Activated CD4-positive, CD25-positive, alpha-beta regulatory T cell treated with anti-CD3 and anti-CD28 coated beads, Interleukin-2, amount 50 U/mL, for 16 hours (primary cell): ENCODE measurements around the gene ANKRD53.

ENCODE experiments used
- DNase-seq: peaks from one replicate; pipeline ENCODE4 v3.0.0-alpha.2; 2020; ENCODE audit warnings: low read depth, low spot score

The ANKRD53 gene

GRCh38 chr2:70943205-70943871, 35.1 kb upstream of the ANKRD53 start:
- no peak for DNase-seq

DNA sequence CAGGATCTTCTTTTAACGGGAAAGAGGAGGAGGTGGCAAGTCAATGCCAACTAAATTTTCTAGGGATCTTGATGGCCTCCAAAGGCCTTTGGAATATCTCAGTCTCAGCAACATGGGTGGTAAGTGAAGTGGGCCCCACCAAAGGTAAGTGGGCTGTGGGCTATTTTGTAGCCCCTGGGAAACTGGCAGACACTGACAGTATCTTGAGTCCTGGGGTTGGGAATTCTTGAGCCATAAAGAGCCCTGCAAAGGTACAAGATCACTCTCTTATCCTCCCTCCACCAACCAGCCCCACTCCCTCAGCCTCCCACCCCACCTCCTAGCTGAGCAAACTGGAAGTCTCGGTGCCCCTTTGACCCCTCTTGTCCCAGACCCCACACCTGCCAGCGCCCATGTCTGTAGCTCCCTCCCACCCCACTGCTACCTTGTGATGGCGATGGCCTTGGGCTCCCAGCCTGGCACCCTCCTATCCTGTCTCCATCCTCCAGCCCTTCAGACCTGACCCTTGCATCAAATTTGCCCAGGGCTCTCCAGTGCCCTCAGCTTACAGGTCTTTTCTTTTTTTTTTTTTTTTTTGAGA, 34.2 kb upstream of the ANKRD53 start:
- DNase-seq, result no peak

DNA sequence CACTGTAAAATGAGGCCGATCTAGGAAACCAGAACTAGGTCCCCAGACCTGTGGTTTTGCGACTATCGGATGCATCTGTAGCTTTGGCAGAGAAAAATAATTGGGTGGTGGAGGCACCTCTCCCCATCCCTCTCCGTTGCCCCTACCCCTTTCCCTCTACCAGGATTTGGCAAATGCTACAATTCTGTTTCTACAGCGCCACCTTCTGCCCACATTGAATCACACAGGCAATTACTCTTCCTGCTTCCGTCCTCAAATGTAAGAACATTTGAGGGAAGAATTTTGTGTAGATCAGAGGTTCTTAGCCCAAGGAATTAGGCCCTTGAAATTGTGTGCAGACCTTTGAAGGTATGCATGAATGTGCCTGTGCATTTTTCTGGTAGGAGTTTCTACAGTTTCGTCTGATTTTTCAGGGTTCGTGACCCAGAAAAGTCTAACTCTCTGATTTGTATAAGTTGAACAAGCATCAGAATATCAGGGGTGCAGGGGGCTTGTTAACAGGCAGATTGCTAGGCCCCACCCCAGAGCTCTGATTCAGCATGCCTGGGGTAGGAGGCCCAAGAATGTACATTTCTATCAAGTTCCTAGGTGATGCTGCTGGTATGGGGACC, 31.5 kb upstream of the ANKRD53 start:
- DNase-seq, result no peak

DNA sequence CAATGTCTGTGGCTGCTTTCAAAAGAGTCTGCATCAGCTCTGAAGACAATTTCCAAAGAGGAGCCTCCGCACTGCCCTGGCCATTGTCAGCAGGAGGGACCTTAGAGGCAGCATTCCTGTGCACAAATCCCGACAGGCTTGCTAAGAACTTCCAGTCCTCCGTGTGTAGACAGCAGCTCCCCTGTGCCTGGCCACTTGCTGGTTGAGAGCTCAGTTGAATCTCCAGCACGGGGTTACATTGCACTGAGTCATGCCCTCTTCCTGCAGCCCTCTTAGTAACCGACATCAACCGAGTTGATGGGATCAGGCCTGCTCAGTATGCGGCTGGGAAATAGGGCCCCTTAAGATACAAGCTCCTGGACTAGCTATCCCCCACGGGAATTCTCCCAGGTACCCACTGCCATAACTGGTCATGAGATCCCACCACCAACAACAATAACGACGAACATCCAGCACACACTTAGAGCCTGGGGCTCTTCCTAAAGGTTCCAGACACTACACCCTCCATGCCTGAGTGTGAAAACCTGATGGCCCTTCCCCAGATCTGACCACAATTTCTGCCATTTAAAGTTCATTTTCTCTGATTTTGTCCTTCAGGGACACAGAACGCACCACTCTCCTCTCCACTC, 30.8 kb upstream of the ANKRD53 start:
- DNase-seq, result no peak

DNA sequence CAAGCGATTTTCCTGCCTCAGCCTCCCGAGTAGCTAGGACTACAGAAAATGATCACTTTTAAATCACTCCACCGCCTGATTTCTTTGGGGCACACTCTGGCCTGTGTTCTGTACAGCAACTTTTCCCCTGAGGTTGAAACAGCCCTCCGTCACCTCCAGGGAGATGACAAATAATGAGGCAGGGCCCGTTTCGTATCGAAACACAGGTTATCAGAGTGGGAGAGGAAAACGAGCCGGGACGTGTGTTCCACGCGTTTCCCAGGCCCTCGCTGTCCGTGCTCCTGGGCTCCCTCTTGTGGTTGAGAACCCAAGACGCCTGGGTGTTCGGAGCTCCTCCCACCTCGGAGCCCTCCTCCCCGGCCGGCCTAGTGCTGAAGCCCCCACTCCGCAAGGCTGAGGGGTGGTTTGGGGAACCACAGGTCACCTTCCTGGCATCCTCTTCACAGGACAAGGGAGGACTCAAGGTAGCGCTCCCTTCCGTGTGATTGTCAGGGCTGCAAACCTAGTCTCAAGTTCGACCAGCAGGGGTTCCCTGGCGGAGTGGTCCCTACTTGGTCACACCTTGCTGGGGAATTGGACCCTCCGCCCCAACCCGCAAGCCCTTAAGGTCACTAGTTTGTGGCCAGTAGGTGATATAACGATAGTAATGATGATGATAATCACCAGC, 30.0 kb upstream of the ANKRD53 start:
- peak; percentile 44 for DNase-seq

DNA sequence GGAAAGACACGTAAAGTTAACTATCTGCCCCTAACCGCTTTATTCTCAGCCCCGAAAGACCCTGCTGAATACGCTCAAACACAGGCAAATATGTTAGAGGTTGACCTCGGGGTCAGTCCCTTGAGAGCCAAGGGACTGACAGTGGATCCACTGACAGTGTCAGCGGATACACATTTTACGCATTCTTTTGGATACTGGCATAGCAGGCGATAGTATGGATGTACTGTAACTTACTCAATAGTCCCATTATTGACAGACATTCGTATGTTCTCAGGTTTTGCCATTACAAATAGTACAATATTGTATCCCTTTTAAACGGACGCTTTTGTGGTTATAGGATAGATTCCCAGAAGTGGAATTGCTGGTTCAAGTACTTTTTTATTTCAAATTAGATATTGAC, 29.3 kb upstream of the ANKRD53 start:
- DNase-seq, result no peak

DNA sequence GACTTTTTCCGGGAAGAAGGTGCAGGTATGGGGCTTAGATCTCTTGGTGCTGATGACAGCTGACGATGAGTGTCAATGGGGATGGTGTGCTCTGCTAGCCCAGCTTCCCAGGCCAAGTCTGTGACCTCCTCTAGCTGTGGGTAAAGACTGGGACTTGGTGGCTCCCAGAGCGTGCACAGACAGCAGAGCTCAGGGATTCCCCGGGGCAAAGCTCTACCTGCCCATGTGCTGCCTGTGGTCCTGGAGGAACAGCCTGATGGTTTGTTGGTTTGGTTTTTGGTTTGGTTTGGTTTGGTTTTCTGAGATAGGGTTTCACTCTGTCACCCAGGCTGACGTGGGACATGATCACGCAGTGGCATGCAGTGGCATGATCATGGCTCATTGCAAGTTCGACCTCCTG, 23.5 kb upstream of the ANKRD53 start:
- no peak for DNase-seq

- DNase-seq, result no peak
These were observed 22.3 kb upstream of the ANKRD53 start for GRCh38 chr2:70956141-70956540.

GRCh38 chr2:70957798-70958197, 20.6 kb upstream of the ANKRD53 start:
- no peak for DNase-seq

GRCh38 chr2:70958759-70959158, 19.7 kb upstream of the ANKRD53 start:
- DNase-seq, result no peak

GRCh38 chr2:70959271-70959761, 19.1 kb upstream of the ANKRD53 start:
- DNase-seq, result no peak

GRCh38 chr2:70959851-70960832, 18.3 kb upstream of the ANKRD53 start:
- no peak for DNase-seq

DNA sequence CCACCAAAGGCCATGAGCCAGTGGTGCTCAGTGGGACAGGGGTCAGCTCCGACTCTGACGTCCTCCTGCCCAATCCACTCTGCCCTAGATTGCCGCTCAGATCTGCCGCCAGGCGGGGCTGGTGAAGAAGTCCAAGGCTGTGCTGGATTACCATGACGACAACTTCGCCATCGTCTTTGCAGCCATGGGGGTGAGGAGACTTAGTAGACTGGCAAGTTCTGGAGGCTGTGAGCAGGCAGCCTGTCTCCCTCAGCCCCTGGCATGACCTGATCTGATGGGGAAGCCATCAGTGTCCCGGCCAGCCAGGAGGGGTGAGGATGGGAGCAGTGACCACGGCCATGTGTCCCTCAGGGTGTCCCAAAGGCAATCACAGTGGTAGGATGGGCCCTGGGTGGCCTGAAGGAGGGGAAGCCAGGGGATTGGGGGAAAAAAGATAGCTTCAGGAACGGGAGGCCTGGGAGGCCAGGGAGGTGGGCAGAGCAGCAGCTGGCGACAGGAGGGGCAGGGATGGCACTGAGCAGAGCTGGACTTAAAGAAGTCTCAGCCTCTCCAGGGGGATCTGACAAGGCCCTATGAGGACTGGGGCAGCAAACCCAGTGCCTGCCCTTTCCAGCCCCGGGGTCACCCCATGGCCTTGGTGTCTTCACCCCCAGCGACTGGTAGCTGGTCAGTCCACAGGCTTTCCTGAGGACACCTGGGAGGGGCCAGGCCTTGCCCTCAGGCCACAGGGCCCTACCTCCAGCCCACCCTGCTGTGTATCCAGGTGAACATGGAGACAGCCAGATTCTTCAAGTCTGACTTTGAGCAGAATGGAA, 17.4 kb upstream of the ANKRD53 start:
- no peak for DNase-seq

GRCh38 chr2:70961648-70961994, 16.8 kb upstream of the ANKRD53 start:
- DNase-seq, result no peak

DNA sequence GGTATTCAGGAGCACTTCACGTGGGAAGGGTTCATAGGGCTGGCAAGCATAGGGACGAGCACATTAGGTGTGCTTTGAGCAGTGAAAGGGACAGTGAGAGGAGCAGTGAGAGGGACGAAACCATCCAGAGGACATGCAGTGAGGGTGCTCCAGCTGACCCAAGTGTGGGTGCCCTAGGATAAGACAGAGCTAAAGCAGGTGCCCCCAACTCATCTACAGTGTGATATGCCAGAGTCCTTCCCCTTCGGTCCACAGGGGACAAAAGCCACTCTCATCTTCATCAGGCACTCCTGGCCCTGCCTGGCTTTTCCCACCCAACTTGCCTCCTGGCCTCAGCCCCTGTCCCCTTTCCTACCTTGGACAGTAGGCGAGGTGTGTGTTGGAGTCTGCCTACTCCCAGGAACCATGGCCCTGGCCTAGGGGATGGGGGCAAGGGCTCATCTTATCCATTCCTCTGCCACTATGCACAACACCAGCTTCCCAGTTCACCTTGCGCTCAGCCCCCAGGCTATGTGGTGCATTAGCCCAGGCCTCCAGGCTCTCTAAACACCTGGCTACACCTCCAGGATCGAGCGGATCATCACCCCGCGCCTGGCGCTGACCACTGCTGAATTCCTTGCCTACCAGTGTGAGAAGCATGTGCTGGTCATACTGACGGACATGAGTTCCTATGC, 16.1 kb upstream of the ANKRD53 start:
- DNase-seq, result no peak

GRCh38 chr2:70962885-70963878, 15.2 kb upstream of the ANKRD53 start:
- no peak for DNase-seq

- no peak for DNase-seq
These were observed 14.3 kb upstream of the ANKRD53 start for GRCh38 chr2:70964133-70964532.
